ENCODE results near the gene SYPL2. TPM values are rescaled to one million over a fixed set of nuclear protein-coding genes. Genes with fewer than 3 reads are reported as not detected.

SYPL2 gene
- total and polyA plus RNA-seq, 4 donors = 0.14 to 4.7 (median 3.7) TPM

GRCh38 chr1:109499661-109500536 lies 33.6 kb downstream of the SYPL2 start:
- Histone ChIP-seq H3K4me1 (ENCODE audit: control insufficient read depth in 4 of 4, insufficient read depth in 4 of 4, low read length in 3 of 4) (peaks cover 0 to 2% (median 2%) of the 10 kb centered on the region in 4 donors), H3K4me3 (ENCODE audit: low read depth in 1 of 3, low read length in 3 of 3) (no peak overlapping the region), H3K9me3 (ENCODE audit: control insufficient read depth in 4 of 4, low read length in 3 of 4) (no peaks in the 10 kb centered on the region), H3K27me3 (ENCODE audit: control insufficient read depth in 4 of 4, insufficient read depth in 4 of 4, low read length in 3 of 4) (no peaks in the 10 kb centered on the region), H3K27ac (ENCODE audit: low read depth in 1 of 2, low read length in 2 of 2) (no peak overlapping the region), H3K9ac (ENCODE audit: low read depth in 1 of 2, low read length in 2 of 2) (no peak overlapping the region), H3K36me3 (ENCODE audit: control insufficient read depth in 4 of 4, insufficient read depth in 3 of 4, low read depth in 1 of 4, low read length in 3 of 4) (peaks cover 0 to 15% (median 9%) of the 10 kb centered on the region in 4 donors)
- TF ChIP-seq FOXA2 (IDR thresholded peaks at IDR 0.05) (no peak), JUND (IDR thresholded peaks at IDR 0.05) (no peak), RAD21 (IDR thresholded peaks at IDR 0.05) (peak; percentile 27 to 67), REST (IDR thresholded peaks at IDR 0.05) (no peak), RXRA (IDR thresholded peaks at IDR 0.05) (no peak), SP1 (IDR thresholded peaks at IDR 0.05) (no peak), HNF4A (conservative IDR thresholded peaks at IDR 0.05) (no peak), EGR1 (IDR thresholded peaks at IDR 0.05; ENCODE audit: low read depth in 2 of 2) (no peak), GABPA (IDR thresholded peaks at IDR 0.05 in 1 of 2, conservative IDR thresholded peaks at IDR 0.05 in 1 of 2) (no peak)
- TF ChIP-seq, protein P1, sequence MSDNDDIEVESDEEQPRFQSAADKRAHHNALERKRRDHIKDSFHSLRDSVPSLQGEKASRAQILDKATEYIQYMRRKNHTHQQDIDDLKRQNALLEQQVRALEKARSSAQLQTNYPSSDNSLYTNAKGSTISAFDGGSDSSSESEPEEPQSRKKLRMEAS (IDR thresholded peaks at IDR 0.05) = no peak
- TF ChIP-seq, protein P2, sequence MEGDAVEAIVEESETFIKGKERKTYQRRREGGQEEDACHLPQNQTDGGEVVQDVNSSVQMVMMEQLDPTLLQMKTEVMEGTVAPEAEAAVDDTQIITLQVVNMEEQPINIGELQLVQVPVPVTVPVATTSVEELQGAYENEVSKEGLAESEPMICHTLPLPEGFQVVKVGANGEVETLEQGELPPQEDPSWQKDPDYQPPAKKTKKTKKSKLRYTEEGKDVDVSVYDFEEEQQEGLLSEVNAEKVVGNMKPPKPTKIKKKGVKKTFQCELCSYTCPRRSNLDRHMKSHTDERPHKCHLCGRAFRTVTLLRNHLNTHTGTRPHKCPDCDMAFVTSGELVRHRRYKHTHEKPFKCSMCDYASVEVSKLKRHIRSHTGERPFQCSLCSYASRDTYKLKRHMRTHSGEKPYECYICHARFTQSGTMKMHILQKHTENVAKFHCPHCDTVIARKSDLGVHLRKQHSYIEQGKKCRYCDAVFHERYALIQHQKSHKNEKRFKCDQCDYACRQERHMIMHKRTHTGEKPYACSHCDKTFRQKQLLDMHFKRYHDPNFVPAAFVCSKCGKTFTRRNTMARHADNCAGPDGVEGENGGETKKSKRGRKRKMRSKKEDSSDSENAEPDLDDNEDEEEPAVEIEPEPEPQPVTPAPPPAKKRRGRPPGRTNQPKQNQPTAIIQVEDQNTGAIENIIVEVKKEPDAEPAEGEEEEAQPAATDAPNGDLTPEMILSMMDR (IDR thresholded peaks at IDR 0.05; ENCODE audit: low read depth, low read length, missing input control) = peak; percentile 28
- 82% methylated on average over 4 of the region's 4 CpGs for WGBS
- peak; percentile 47 for DNase-seq (ENCODE audit: low spot score)

DNA sequence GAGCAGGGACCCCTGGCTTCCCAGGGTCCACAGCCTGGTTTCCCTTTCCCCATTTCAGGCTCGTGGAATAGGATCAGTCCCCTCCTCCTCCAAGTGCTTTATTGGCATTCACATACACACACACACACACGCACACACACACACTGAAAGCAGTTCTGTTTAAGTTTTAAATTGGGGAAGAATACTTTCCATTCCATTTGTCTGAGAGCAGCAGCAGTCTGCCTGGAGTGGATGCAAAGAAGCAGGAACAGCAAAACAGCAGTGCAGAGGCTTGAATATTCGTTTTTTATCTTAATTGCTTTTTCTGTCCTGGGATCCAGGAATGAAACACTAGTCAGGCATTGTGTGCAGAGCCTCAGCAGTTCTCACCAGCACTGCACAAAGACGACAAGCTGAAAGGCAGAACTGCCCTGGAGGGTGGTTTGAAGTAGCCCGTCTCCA lies 34.6 kb downstream of the SYPL2 start:
- H3K36me3 ChIP-seq (ENCODE audit: control insufficient read depth in 4 of 4, insufficient read depth in 3 of 4, low read depth in 1 of 4, low read length in 3 of 4) = peaks cover 0 to 15% (median 8%) of the 10 kb centered on the region in 4 donors
- H3K4me3 ChIP-seq (ENCODE audit: low read depth in 1 of 3, low read length in 3 of 3) = no peak overlapping the region
- no peak for DNase-seq (ENCODE audit: low spot score)
- 72% methylated on average over 5 of the region's 5 CpGs for WGBS
- no peaks in the 10 kb centered on the region for H3K4me1 ChIP-seq (ENCODE audit: control insufficient read depth in 4 of 4, insufficient read depth in 4 of 4, low read length in 3 of 4)
- H3K27ac ChIP-seq (ENCODE audit: low read depth in 1 of 2, low read length in 2 of 2) = no peak overlapping the region
- H3K27me3 ChIP-seq (ENCODE audit: control insufficient read depth in 4 of 4, insufficient read depth in 4 of 4, low read length in 3 of 4) = no peaks in the 10 kb centered on the region
- no peaks in the 10 kb centered on the region for H3K9me3 ChIP-seq (ENCODE audit: control insufficient read depth in 4 of 4, low read length in 3 of 4)
- no peak overlapping the region for H3K9ac ChIP-seq (ENCODE audit: low read depth in 1 of 2, low read length in 2 of 2)
- TF ChIP-seq TAF1 (conservative IDR thresholded peaks at IDR 0.05) (no peak), RXRA (IDR thresholded peaks at IDR 0.05) (peak in 1 of 2 donors; percentile 7)
